GM23338 (cell line): ENCODE data around the gene SYPL2.

ENCODE experiments used
- CTCF ChIP-seq, 2 experiments: fragments of 200-600 bp in 1 of 2; sonication (generic) in 1 of 2; conservative IDR thresholded peaks; 2 replicates each; pipeline versions ENCODE4 v1.5.1 to v1.6.1; 2016 to 2017; ENCODE audit warnings: antibody characterized with exemption in 2 of 2, low read depth in 2 of 2, mild to moderate bottlenecking in 2 of 2, moderate library complexity in 1 of 2
- EZH2 ChIP-seq: fragments of 200-600 bp; sonication (generic); IDR thresholded peaks from one replicate; pipeline ENCODE4 v1.8.0; 2017; ENCODE audit warnings: antibody characterized with exemption, mild to moderate bottlenecking, low read depth; ENCODE audit not compliant: unreplicated experiment
- POLR2AphosphoS5 ChIP-seq: IDR thresholded peaks from 2 replicates; pipeline ENCODE4 v1.6.1; 2016; ENCODE audit warnings: antibody characterized with exemption, low read depth
- TF ChIP-seq, protein P1 (sequence below): IDR thresholded peaks from one replicate; pipeline ENCODE4 v1.6.1; 2018; ENCODE audit warnings: antibody characterized with exemption; ENCODE audit not compliant: unreplicated experiment

- TF ChIP-seq EZH2 (no peak), POLR2AphosphoS5 (no peak), CTCF (conservative IDR thresholded peaks at IDR 0.05; ENCODE audit: low read depth in 2 of 2) (no peak)
- TF ChIP-seq, protein P1, sequence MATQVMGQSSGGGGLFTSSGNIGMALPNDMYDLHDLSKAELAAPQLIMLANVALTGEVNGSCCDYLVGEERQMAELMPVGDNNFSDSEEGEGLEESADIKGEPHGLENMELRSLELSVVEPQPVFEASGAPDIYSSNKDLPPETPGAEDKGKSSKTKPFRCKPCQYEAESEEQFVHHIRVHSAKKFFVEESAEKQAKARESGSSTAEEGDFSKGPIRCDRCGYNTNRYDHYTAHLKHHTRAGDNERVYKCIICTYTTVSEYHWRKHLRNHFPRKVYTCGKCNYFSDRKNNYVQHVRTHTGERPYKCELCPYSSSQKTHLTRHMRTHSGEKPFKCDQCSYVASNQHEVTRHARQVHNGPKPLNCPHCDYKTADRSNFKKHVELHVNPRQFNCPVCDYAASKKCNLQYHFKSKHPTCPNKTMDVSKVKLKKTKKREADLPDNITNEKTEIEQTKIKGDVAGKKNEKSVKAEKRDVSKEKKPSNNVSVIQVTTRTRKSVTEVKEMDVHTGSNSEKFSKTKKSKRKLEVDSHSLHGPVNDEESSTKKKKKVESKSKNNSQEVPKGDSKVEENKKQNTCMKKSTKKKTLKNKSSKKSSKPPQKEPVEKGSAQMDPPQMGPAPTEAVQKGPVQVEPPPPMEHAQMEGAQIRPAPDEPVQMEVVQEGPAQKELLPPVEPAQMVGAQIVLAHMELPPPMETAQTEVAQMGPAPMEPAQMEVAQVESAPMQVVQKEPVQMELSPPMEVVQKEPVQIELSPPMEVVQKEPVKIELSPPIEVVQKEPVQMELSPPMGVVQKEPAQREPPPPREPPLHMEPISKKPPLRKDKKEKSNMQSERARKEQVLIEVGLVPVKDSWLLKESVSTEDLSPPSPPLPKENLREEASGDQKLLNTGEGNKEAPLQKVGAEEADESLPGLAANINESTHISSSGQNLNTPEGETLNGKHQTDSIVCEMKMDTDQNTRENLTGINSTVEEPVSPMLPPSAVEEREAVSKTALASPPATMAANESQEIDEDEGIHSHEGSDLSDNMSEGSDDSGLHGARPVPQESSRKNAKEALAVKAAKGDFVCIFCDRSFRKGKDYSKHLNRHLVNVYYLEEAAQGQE: no peak
These were observed 13.0 kb downstream of the SYPL2 start for GRCh38 chr1:109479311-109479710.
